Muscle layer of colon (tissue), 2 donors: ENCODE data around the gene NOTCH4.

Experiments used
- H3K27ac ChIP-seq: one replicate; pipeline ENCODE4 v1.7.0; 2013; ENCODE audit warnings: low read depth, mild to moderate bottlenecking, low read length, moderate library complexity
- H3K27me3 ChIP-seq, 2 donors: one replicate each; pipeline ENCODE4 v1.7.0; 2013; ENCODE audit warnings: low read length in 2 of 2, mild to moderate bottlenecking in 2 of 2; ENCODE audit not compliant: insufficient read depth in 2 of 2, control insufficient read depth in 1 of 2
- H3K36me3 ChIP-seq: one replicate; pipeline ENCODE4 v1.7.0; 2013; ENCODE audit warnings: mild to moderate bottlenecking, low read length; ENCODE audit not compliant: insufficient read depth
- H3K4me1 ChIP-seq: one replicate; pipeline ENCODE4 v1.7.0; 2013; ENCODE audit warnings: mild to moderate bottlenecking, low read length; ENCODE audit not compliant: insufficient read depth
- H3K4me3 ChIP-seq, 2 donors: one replicate each; pipeline ENCODE4 v1.7.0; 2013; ENCODE audit warnings: low read length in 2 of 2, low read depth in 1 of 2, mild to moderate bottlenecking in 1 of 2, moderate library complexity in 1 of 2
- H3K9ac ChIP-seq: one replicate; pipeline ENCODE4 v1.7.0; 2013; ENCODE audit warnings: low read length
- H3K9me3 ChIP-seq: one replicate; pipeline ENCODE4 v1.7.0; 2013; ENCODE audit warnings: mild to moderate bottlenecking, low read length
- donor health status: abdominal sarcoma.
- donor health status: Adenocarcinoma of cecum.

Gene NOTCH4

GRCh38 chr6:32167154-32167760 lies 56.6 kb downstream of the NOTCH4 start:
- Histone ChIP-seq H3K4me1 (no peaks in the 10 kb centered on the region), H3K4me3 (no peak overlapping the region), H3K27ac (no peak overlapping the region), H3K27me3 (no peaks in the 10 kb centered on the region), H3K9ac (no peak overlapping the region), H3K9me3 (no peaks in the 10 kb centered on the region), H3K36me3 (peaks cover 81% of the 10 kb centered on the region)

- Histone ChIP-seq H3K9ac (no peak overlapping the region), H3K27me3 (no peaks in the 10 kb centered on the region), H3K36me3 (peaks cover 81% of the 10 kb centered on the region), H3K9me3 (no peaks in the 10 kb centered on the region), H3K4me1 (no peaks in the 10 kb centered on the region), H3K27ac (no peak overlapping the region), H3K4me3 (no peak overlapping the region)
Measured at GRCh38 chr6:32166411-32167061, 57.3 kb downstream of the NOTCH4 start.

- H3K4me3 ChIP-seq, result no peak within 1 kb of the TSS
- no peak within 1 kb of the TSS for H3K27ac ChIP-seq
- H3K4me1 ChIP-seq, result no peaks in the 10 kb centered on the region
- no peaks in the 10 kb centered on the region for H3K9me3 ChIP-seq
- H3K9ac ChIP-seq, result no peak within 1 kb of the TSS
- H3K36me3 ChIP-seq, result peaks cover 61% of the 10 kb centered on the region
- no peaks in the 10 kb centered on the region for H3K27me3 ChIP-seq
Measured at GRCh38 chr6:32164295-32164694, 59.6 kb downstream of the NOTCH4 start, which contains the start of gene EGFL8. TSS of gene EGFL8 (plus strand) at chr6:32164595. CDS start at chr6:32166166, 1,571 bp downstream.

- H3K27ac ChIP-seq, result no peak overlapping the region
- no peaks in the 10 kb centered on the region for H3K27me3 ChIP-seq
- no peak overlapping the region for H3K9ac ChIP-seq
- H3K36me3 ChIP-seq, result peaks cover 59% of the 10 kb centered on the region
- no peaks in the 10 kb centered on the region for H3K9me3 ChIP-seq
- no peaks in the 10 kb centered on the region for H3K4me1 ChIP-seq
- H3K4me3 ChIP-seq, result no peak overlapping the region
Measured at GRCh38 chr6:32163559-32164258, 60.2 kb downstream of the NOTCH4 start.

- peaks cover 42% of the 10 kb centered on the region for H3K36me3 ChIP-seq
- H3K4me3 ChIP-seq, result no peak overlapping the region
- peaks cover 16% of the 10 kb centered on the region for H3K4me1 ChIP-seq
- no peak overlapping the region for H3K9ac ChIP-seq
- no peaks in the 10 kb centered on the region for H3K27me3 ChIP-seq
- no peak overlapping the region for H3K27ac ChIP-seq
- no peaks in the 10 kb centered on the region for H3K9me3 ChIP-seq
Measured at GRCh38 chr6:32158052-32158451, 65.8 kb downstream of the NOTCH4 start.

- Histone ChIP-seq H3K27me3 (no peaks in the 10 kb centered on the region), H3K36me3 (peaks cover 34% of the 10 kb centered on the region), H3K9ac (no peak overlapping the region), H3K9me3 (no peaks in the 10 kb centered on the region), H3K4me3 (no peak overlapping the region), H3K27ac (no peak overlapping the region), H3K4me1 (peaks cover 27% of the 10 kb centered on the region)
Measured at GRCh38 chr6:32156891-32157290, 67.0 kb downstream of the NOTCH4 start.

GRCh38 chr6:32154514-32155161 lies 69.2 kb downstream of the NOTCH4 start:
- peaks cover 36% of the 10 kb centered on the region for H3K4me1 ChIP-seq
- H3K36me3 ChIP-seq, result peaks cover 34% of the 10 kb centered on the region
- peak overlapping the region; percentile 76 for H3K9ac ChIP-seq

GRCh38 chr6:32153564-32154513 lies 70.0 kb downstream of the NOTCH4 start, which contains the start of gene PPT2:
TSS of gene PPT2 (plus strand) at chr6:32154141. CDS start at chr6:32154595, 454 bp downstream.
- no peaks in the 10 kb centered on the region for H3K27me3 ChIP-seq
- no peaks in the 10 kb centered on the region for H3K9me3 ChIP-seq
- peaks cover 36% of the 10 kb centered on the region for H3K4me1 ChIP-seq
- peak within 1 kb of the TSS; percentile 97 for H3K27ac ChIP-seq
- H3K9ac ChIP-seq, result peak within 1 kb of the TSS; percentile 77
- peaks cover 32% of the 10 kb centered on the region for H3K36me3 ChIP-seq
- H3K4me3 ChIP-seq, result peak within 1 kb of the TSS; percentile 81 to 96

More at GRCh38 chr6:32154514-32155161, 69.2 kb downstream of the NOTCH4 start:
- H3K9me3 ChIP-seq, result no peaks in the 10 kb centered on the region
- H3K27me3 ChIP-seq, result no peaks in the 10 kb centered on the region
- peak overlapping the region; percentile 81 to 96 for H3K4me3 ChIP-seq
- H3K27ac ChIP-seq, result peak overlapping the region; percentile 97

GRCh38 chr6:32152769-32153563 lies 70.9 kb downstream of the NOTCH4 start:
- H3K36me3 ChIP-seq, result peaks cover 24% of the 10 kb centered on the region
- peak overlapping the region; percentile 77 for H3K9ac ChIP-seq
- peak overlapping the region; percentile 81 to 96 for H3K4me3 ChIP-seq
- peak overlapping the region; percentile 97 for H3K27ac ChIP-seq
- peaks cover 36% of the 10 kb centered on the region for H3K4me1 ChIP-seq
- no peaks in the 10 kb centered on the region for H3K27me3 ChIP-seq
- H3K9me3 ChIP-seq, result no peaks in the 10 kb centered on the region
